Stimulated activated CD8-positive, alpha-beta memory T cell treated with anti-CD3 and anti-CD28 coated beads, Interleukin-4, amount 100 ng/mL, for 1 hour (primary cell): ENCODE measurements around the gene SLC30A3.

Experiments
- DNase-seq, 2 donors: peaks; one replicate each; pipeline ENCODE4 v3.0.0-alpha.2; 2020; ENCODE audit warnings: low read depth in 2 of 2, low spot score in 1 of 2

Gene SLC30A3

GRCh38 chr2:27261926-27262298 lies 935 bp downstream of the SLC30A3 start:
- no peak for DNase-seq

GRCh38 chr2:27261241-27261925 lies 1.5 kb downstream of the SLC30A3 start:
- DNase-seq = no peak

- DNase-seq = no peak
These were observed 4.8 kb downstream of the SLC30A3 start for GRCh38 chr2:27258051-27258450.

GRCh38 chr2:27256855-27257454 lies 5.9 kb downstream of the SLC30A3 start:
- DNase-seq = no peak

- DNase-seq = no peak
These were observed 7.2 kb downstream of the SLC30A3 start for GRCh38 chr2:27255660-27256059.

GRCh38 chr2:27255187-27255586 lies 7.7 kb downstream of the SLC30A3 start:
- DNase-seq = no peak

GRCh38 chr2:27251766-27252165 lies 11.1 kb downstream of the SLC30A3 start:
- no peak for DNase-seq

GRCh38 chr2:27250652-27251379 lies 12.0 kb downstream of the SLC30A3 start:
- no peak for DNase-seq

- no peak for DNase-seq
These were observed 12.8 kb downstream of the SLC30A3 start for GRCh38 chr2:27249891-27250651.

- no peak for DNase-seq
These were observed 13.5 kb downstream of the SLC30A3 start for GRCh38 chr2:27249159-27249890.

- DNase-seq = no peak
These were observed 15.0 kb downstream of the SLC30A3 start for GRCh38 chr2:27247893-27248292.

- DNase-seq = no peak
These were observed 17.2 kb downstream of the SLC30A3 start for GRCh38 chr2:27245626-27246025.

- no peak for DNase-seq
These were observed 17.7 kb downstream of the SLC30A3 start for GRCh38 chr2:27245116-27245515.

- no peak for DNase-seq
These were observed 19.3 kb downstream of the SLC30A3 start for GRCh38 chr2:27243391-27244130.

- no peak for DNase-seq
These were observed 20.3 kb downstream of the SLC30A3 start for GRCh38 chr2:27242614-27242951.

GRCh38 chr2:27241761-27242613 lies 20.9 kb downstream of the SLC30A3 start:
- DNase-seq = no peak

GRCh38 chr2:27240406-27240805 lies 22.4 kb downstream of the SLC30A3 start:
- no peak for DNase-seq

- DNase-seq = no peak
These were observed 23.9 kb downstream of the SLC30A3 start for GRCh38 chr2:27238976-27239375.

GRCh38 chr2:27237341-27237945 lies 25.4 kb downstream of the SLC30A3 start:
- DNase-seq = no peak
